ENCODE results near the gene ERC1. TPM values are rescaled to one million over a fixed set of nuclear protein-coding genes. Genes with fewer than 3 reads are reported as not detected.

Gene ERC1
- total and polyA plus RNA-seq, 2 of the 4 experiments (the other 2 are of a cell fraction): 11.6 to 25.6 TPM

DNA sequence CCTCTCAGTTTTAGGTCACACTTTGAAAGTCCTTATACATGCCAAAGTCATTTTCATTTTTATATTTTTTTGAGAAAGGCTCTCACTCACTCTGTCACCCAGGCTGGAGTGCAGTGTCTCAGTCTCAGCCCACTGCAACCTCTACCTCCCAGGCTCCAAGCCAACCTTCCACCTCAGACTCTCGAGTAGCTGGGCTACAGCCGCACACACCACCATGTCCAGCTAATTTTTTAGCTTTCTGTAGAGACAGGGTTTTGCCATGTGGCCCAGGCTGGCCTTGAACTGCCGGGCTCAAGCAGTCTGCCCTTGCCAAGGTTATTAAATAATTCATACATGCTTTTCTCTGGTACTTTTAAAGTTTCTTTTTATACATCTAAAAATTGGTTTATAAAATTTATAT is 166.0 kb downstream of the ERC1 start:
- CTCF ChIA-PET: no interaction called here
- no peak overlapping the region for H3K14ac ChIP-seq (replicated peaks; ENCODE audit: low read depth, low read length)
- dilution Hi-C loops (cut with HindIII; ENCODE audit: low sequenced_read_pairs, unreplicated experiment) (no loop called here), intact Hi-C loops (cut with micrococcal nuclease) (no loop called here), in situ Hi-C loops (cut with MboI; ENCODE audit: low sequenced_read_pairs) (no loop called here)
- no CpG with 5 or more reads among the region's 3 CpGs for WGBS, 2 experiments (ENCODE audit: extremely low coverage in 2 of 2, insufficient read length in 1 of 2)
- no TSS peak for BruUV-seq (replicated peaks)
- H4K8ac ChIP-seq (ENCODE audit: low read depth in 2 of 2, low read length in 2 of 2): no peak overlapping the region
- H3K36me3 ChIP-seq (ENCODE audit: control insufficient read depth, insufficient read depth, low read length): peaks cover 6% of the 10 kb centered on the region
- TF ChIP-seq NFE2L2 (IDR thresholded peaks at IDR 0.05; ENCODE audit: low read depth, low read length): no peak
- TF ChIP-seq MAZ (IDR thresholded peaks at IDR 0.05; ENCODE audit: borderline replicate concordance, low read depth, low read length): no peak
- TF ChIP-seq BHLHE40 (IDR thresholded peaks at IDR 0.05; ENCODE audit: low read depth, low read length): no peak
- TF ChIP-seq CHD1 (IDR thresholded peaks at IDR 0.05; ENCODE audit: low read depth, low read length): no peak
- TF ChIP-seq RFX5 (IDR thresholded peaks at IDR 0.05; ENCODE audit: low read depth, low read length): no peak
- no peak for TF ChIP-seq CEBPB (IDR thresholded peaks at IDR 0.05; ENCODE audit: low read depth, low read length)
- TF ChIP-seq SMC3 (IDR thresholded peaks at IDR 0.05; ENCODE audit: low read depth, low read length): no peak
- TF ChIP-seq FOS (IDR thresholded peaks at IDR 0.05; ENCODE audit: low read depth, low read length): no peak
- TF ChIP-seq, protein P1, sequence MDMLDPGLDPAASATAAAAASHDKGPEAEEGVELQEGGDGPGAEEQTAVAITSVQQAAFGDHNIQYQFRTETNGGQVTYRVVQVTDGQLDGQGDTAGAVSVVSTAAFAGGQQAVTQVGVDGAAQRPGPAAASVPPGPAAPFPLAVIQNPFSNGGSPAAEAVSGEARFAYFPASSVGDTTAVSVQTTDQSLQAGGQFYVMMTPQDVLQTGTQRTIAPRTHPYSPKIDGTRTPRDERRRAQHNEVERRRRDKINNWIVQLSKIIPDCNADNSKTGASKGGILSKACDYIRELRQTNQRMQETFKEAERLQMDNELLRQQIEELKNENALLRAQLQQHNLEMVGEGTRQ (IDR thresholded peaks at IDR 0.05; ENCODE audit: low read depth, low read length): no peak
- TF ChIP-seq RAD21 (IDR thresholded peaks at IDR 0.05; ENCODE audit: low read length): no peak
- TF ChIP-seq POLR2A (IDR thresholded peaks at IDR 0.05; ENCODE audit: low read depth, low read length): no peak
- TF ChIP-seq, protein P2, sequence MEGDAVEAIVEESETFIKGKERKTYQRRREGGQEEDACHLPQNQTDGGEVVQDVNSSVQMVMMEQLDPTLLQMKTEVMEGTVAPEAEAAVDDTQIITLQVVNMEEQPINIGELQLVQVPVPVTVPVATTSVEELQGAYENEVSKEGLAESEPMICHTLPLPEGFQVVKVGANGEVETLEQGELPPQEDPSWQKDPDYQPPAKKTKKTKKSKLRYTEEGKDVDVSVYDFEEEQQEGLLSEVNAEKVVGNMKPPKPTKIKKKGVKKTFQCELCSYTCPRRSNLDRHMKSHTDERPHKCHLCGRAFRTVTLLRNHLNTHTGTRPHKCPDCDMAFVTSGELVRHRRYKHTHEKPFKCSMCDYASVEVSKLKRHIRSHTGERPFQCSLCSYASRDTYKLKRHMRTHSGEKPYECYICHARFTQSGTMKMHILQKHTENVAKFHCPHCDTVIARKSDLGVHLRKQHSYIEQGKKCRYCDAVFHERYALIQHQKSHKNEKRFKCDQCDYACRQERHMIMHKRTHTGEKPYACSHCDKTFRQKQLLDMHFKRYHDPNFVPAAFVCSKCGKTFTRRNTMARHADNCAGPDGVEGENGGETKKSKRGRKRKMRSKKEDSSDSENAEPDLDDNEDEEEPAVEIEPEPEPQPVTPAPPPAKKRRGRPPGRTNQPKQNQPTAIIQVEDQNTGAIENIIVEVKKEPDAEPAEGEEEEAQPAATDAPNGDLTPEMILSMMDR (conservative IDR thresholded peaks at IDR 0.05; ENCODE audit: low read depth, low read length): no peak
- TF ChIP-seq MXI1 (IDR thresholded peaks at IDR 0.05; ENCODE audit: borderline replicate concordance, low read depth, low read length): no peak
- TF ChIP-seq RCOR1 (IDR thresholded peaks at IDR 0.05; ENCODE audit: insufficient replicate concordance, low read length): no peak
- TF ChIP-seq, protein P3, sequence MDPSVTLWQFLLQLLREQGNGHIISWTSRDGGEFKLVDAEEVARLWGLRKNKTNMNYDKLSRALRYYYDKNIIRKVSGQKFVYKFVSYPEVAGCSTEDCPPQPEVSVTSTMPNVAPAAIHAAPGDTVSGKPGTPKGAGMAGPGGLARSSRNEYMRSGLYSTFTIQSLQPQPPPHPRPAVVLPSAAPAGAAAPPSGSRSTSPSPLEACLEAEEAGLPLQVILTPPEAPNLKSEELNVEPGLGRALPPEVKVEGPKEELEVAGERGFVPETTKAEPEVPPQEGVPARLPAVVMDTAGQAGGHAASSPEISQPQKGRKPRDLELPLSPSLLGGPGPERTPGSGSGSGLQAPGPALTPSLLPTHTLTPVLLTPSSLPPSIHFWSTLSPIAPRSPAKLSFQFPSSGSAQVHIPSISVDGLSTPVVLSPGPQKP (IDR thresholded peaks at IDR 0.05; ENCODE audit: borderline replicate concordance, low read depth, low read length): no peak
- no peaks in the 10 kb centered on the region; the same call in 1 of the 2 replicates for H4K20me1 ChIP-seq (ENCODE audit: insufficient read depth, low read length)
- H3K4me2 ChIP-seq (ENCODE audit: low read depth, low read length): no peak overlapping the region
- no peaks in the 10 kb centered on the region for H3K9me3 ChIP-seq (ENCODE audit: control insufficient read depth, insufficient read depth, low read length)
- H2BK20ac ChIP-seq (ENCODE audit: low read depth, low read length): no peak overlapping the region
- H4K5ac ChIP-seq (ENCODE audit: low read depth, low read length): no peak overlapping the region
- no peak overlapping the region for H3K23ac ChIP-seq (ENCODE audit: low read depth, low read length)
- H2AK9ac ChIP-seq (replicated peaks; ENCODE audit: low read depth, low read length, poor library complexity): no peak overlapping the region
- POLR2A ChIA-PET (ENCODE audit: unreplicated experiment): no interaction called here
- ATAC-seq (ENCODE audit: low read depth) (no peak), DNase-seq (no peak)
- H2AFZ ChIP-seq (replicated peaks; ENCODE audit: low read length, poor library complexity): no peak overlapping the region
- no peak overlapping the region for H3K4ac ChIP-seq (ENCODE audit: low read depth, low read length)
- no peak overlapping the region for H3K56ac ChIP-seq (ENCODE audit: extremely low read depth, insufficient read depth, low read length)
- no peak overlapping the region for H2BK15ac ChIP-seq (ENCODE audit: low read depth, low read length)
- H3K27ac ChIP-seq (ENCODE audit: insufficient read depth, low read length): no peak overlapping the region
- no peaks in the 10 kb centered on the region for H3K4me1 ChIP-seq (ENCODE audit: control insufficient read depth, insufficient read depth, low read length)
- H3K18ac ChIP-seq (ENCODE audit: low read depth, low read length): no peak overlapping the region
- H2BK120ac ChIP-seq (ENCODE audit: low read depth, low read length): no peak overlapping the region
- H2BK5ac ChIP-seq (ENCODE audit: low read depth, low read length, poor library complexity, severe bottlenecking): no peak overlapping the region
- H3K27me3 ChIP-seq (ENCODE audit: control insufficient read depth, insufficient read depth, low read length): no peaks in the 10 kb centered on the region
- no peak overlapping the region for H3K9ac ChIP-seq (ENCODE audit: low read depth, low read length)
- H2AK5ac ChIP-seq (ENCODE audit: low read depth, low read length): no peak overlapping the region
- H3K9me1 ChIP-seq (ENCODE audit: insufficient read depth, low read length): no peaks in the 10 kb centered on the region
- no peak overlapping the region for H3K4me3 ChIP-seq (ENCODE audit: insufficient read depth, low read depth, low read length)
- peaks cover 21 to 28% of the 10 kb centered on the region in 2 experiments for H3K79me1 ChIP-seq (ENCODE audit: low read depth in 1 of 2, low read length in 2 of 2)
- H4K91ac ChIP-seq (ENCODE audit: insufficient read depth, low read depth, low read length): no peak overlapping the region
